Transverse colon (tissue), 4 donors: Measurements from ENCODE around the gene ENPP1. TPM values are rescaled to one million over a fixed set of nuclear protein-coding genes. Genes with fewer than 3 reads are reported as not detected.

ENCODE experiments used
- DNase-seq: peaks from one replicate; pipeline ENCODE4 v3.0.0-alpha.2; 2019
- H3K27ac ChIP-seq, 4 donors: fragments of 200-600 bp; sonication (generic); 2 replicates each; pipeline ENCODE4 v1.5.1; 2016 to 2018; ENCODE audit warnings: inconsistent platforms in 4 of 4
- H3K27me3 ChIP-seq: fragments of 200-600 bp; sonication (generic); 2 replicates; pipeline ENCODE4 v1.5.1; 2017; ENCODE audit warnings: inconsistent platforms
- H3K36me3 ChIP-seq, 4 donors: fragments of 200-600 bp; sonication (generic); 2 replicates each; pipeline ENCODE4 v1.5.1; 2017 to 2019; ENCODE audit warnings: inconsistent platforms in 4 of 4
- H3K4me1 ChIP-seq, 4 donors: fragments of 200-600 bp; sonication (generic); 2 replicates each; pipeline ENCODE4 v1.5.1; 2017 to 2020; ENCODE audit warnings: inconsistent platforms in 4 of 4
- H3K4me3 ChIP-seq, 4 donors: fragments of 200-600 bp; sonication (generic); 1 replicate in 1 of 4; 2 replicates in 3 of 4; pipeline versions ENCODE4 v1.5.1 to v1.6.1; 2017 to 2019; ENCODE audit warnings: inconsistent platforms in 4 of 4
- H3K9me3 ChIP-seq, 2 donors: fragments of 200-600 bp; sonication (generic); 2 replicates each; pipeline ENCODE4 v1.5.1; 2017 to 2019; ENCODE audit warnings: inconsistent platforms in 2 of 2
- CTCF ChIP-seq, 5 experiments: fragments of 200-600 bp in 3 of 5; fragments of 450-650 bp in 2 of 5; sonication (generic) in 3 of 5; IDR thresholded peaks; 1 replicate in 2 of 5; 2 replicates in 3 of 5; pipeline ENCODE4 v1.5.1; 2016 to 2017; ENCODE audit warnings: antibody characterized with exemption in 5 of 5, inconsistent platforms in 3 of 5, mild to moderate bottlenecking in 2 of 5, moderate library complexity in 1 of 5
- EP300 ChIP-seq: sonication (generic); formaldehyde crosslinking; IDR thresholded peaks from one replicate; pipeline ENCODE4 v1.6.1; 2017; ENCODE audit warnings: antibody characterized with exemption, low read depth
- POLR2A ChIP-seq: fragments of 450-650 bp; IDR thresholded peaks from one replicate; pipeline ENCODE4 v1.6.1; 2016; ENCODE audit warnings: antibody characterized with exemption, mild to moderate bottlenecking, moderate library complexity
- POLR2AphosphoS5 ChIP-seq, 3 donors: sonication (generic); formaldehyde crosslinking; IDR thresholded peaks; one replicate each; pipeline ENCODE4 v1.6.1; 2016; ENCODE audit warnings: antibody characterized with exemption in 3 of 3
- WGBS, 2 donors: methylation state at CpG; one replicate each; pipeline ENCODE4 v1.1.5; 2018; ENCODE audit warnings: low coverage in 1 of 2; 5-methylcytosine and 5-hydroxymethylcytosine counted together
- in situ Hi-C, 4 donors: fragments of 200-750 bp; cut with MboI; loops; one replicate each; pipeline versions ENCODE4 v1.15.0 to v1.15.1; 2017; ENCODE audit warnings: low sequenced_read_pairs in 3 of 4, low pct_ligation_motif_present in 1 of 4, low pct_unique_long_range_greater_than_20kb in 1 of 4
- intact Hi-C: fragments of 100-400 bp; cut with DNase I; formaldehyde crosslinking; loops from one replicate; pipeline ENCODE4 v1.15.1; 2023; ENCODE audit warnings: low total_unique reads
- total RNA-seq, 4 donors: library from RNA; depleted of rRNA; stranded (reverse); fragments of >200 nt; gene quantifications; one replicate each; pipeline ENCODE4 v1.1.0, GENCODE V29; 2016

ENPP1 gene
- total RNA-seq, 4 donors from 2014 or later, result 3.4 to 24.0 (median 22.8) TPM

GRCh38 chr6:131867744-131868143 lies 59.9 kb downstream of the ENPP1 start:
- DNase-seq, result no peak
- intact Hi-C loops (no loop called here), in situ Hi-C loops (no loop called here)
- 71 to 80% methylated on average over 1 of the region's 1 CpG for WGBS, 2 donors
- Histone ChIP-seq H3K27ac (no peak overlapping the region), H3K27me3 (no peaks in the 10 kb centered on the region), H3K4me1 (peaks cover 0 to 15% (median 6%) of the 10 kb centered on the region in 4 donors), H3K4me3 (no peak overlapping the region), H3K36me3 (no peaks in the 10 kb centered on the region), H3K9me3 (no peaks in the 10 kb centered on the region)
- no peak for TF ChIP-seq CTCF (IDR thresholded peaks at IDR 0.05)
- TF ChIP-seq POLR2A, result no peak
- no peak for TF ChIP-seq POLR2AphosphoS5 (IDR thresholded peaks at IDR 0.05)
- no peak for TF ChIP-seq EP300

- 90 to 93% methylated on average over 3 of the region's 3 CpGs for WGBS, 2 donors
- Histone ChIP-seq H3K4me1 (peaks cover 0 to 6% (median 0%) of the 10 kb centered on the region in 4 donors), H3K27me3 (no peaks in the 10 kb centered on the region), H3K4me3 (no peak overlapping the region), H3K36me3 (no peaks in the 10 kb centered on the region), H3K9me3 (no peaks in the 10 kb centered on the region), H3K27ac (no peak overlapping the region)
- no peak for DNase-seq
- intact Hi-C loops, result no loop called here
- in situ Hi-C loops, result no loop called here
- TF ChIP-seq POLR2AphosphoS5 (IDR thresholded peaks at IDR 0.05), result no peak
- TF ChIP-seq POLR2A, result no peak
- TF ChIP-seq EP300, result no peak
- TF ChIP-seq CTCF (IDR thresholded peaks at IDR 0.05), result no peak
Measured at GRCh38 chr6:131868836-131869235, 61.0 kb downstream of the ENPP1 start.

- in situ Hi-C loops (no loop called here), intact Hi-C loops (no loop called here)
- DNase-seq, result no peak
- WGBS, 2 donors, result 31 to 57% methylated on average over 1 of the region's 1 CpG
- TF ChIP-seq CTCF (IDR thresholded peaks at IDR 0.05), result no peak
- TF ChIP-seq EP300, result no peak
- TF ChIP-seq POLR2A, result no peak
- TF ChIP-seq POLR2AphosphoS5 (IDR thresholded peaks at IDR 0.05), result no peak
- Histone ChIP-seq H3K4me1 (no peaks in the 10 kb centered on the region), H3K36me3 (no peaks in the 10 kb centered on the region), H3K9me3 (no peaks in the 10 kb centered on the region), H3K27ac (no peak overlapping the region), H3K4me3 (no peak overlapping the region), H3K27me3 (no peaks in the 10 kb centered on the region)
Measured at GRCh38 chr6:131875647-131876046, 67.8 kb downstream of the ENPP1 start.

- TF ChIP-seq CTCF (IDR thresholded peaks at IDR 0.05) (no peak), POLR2A (no peak), POLR2AphosphoS5 (IDR thresholded peaks at IDR 0.05) (no peak), EP300 (no peak)
- Histone ChIP-seq H3K9me3 (no peaks in the 10 kb centered on the region), H3K4me1 (no peaks in the 10 kb centered on the region), H3K4me3 (no peak overlapping the region), H3K27ac (no peak overlapping the region), H3K27me3 (no peaks in the 10 kb centered on the region), H3K36me3 (no peaks in the 10 kb centered on the region)
- no peak for DNase-seq
- intact Hi-C loops, result no loop called here
- in situ Hi-C loops, result no loop called here
Measured at GRCh38 chr6:131876545-131876944, 68.7 kb downstream of the ENPP1 start.
